NCI-H69 (cell line): ENCODE results near the gene PCBP4.

Source experiments
- DNase-seq: peaks from one replicate; lab custom pipeline; 2025; lab: John Stamatoyannopoulos, UW

PCBP4 gene

GRCh38 chr3:51967384-51968169 is at the start of gene PCBP4:
PCBP4 (minus strand) TSS chr3:51967454; CDS start chr3:51961240, 6,214 bp downstream.
- DNase-seq = peak; percentile 83

GRCh38 chr3:52015438-52016228 is 48.4 kb upstream of the PCBP4 start:
- peak; percentile 93 for DNase-seq

GRCh38 chr3:52014613-52015012 is 47.4 kb upstream of the PCBP4 start:
- peak; percentile 49 for DNase-seq

GRCh38 chr3:52013802-52014598 is 46.7 kb upstream of the PCBP4 start:
- no peak for DNase-seq

GRCh38 chr3:52012699-52013098 is 45.4 kb upstream of the PCBP4 start:
- no peak for DNase-seq

- DNase-seq = no peak
Observed at GRCh38 chr3:52010431-52010830, 43.2 kb upstream of the PCBP4 start.

GRCh38 chr3:52007291-52007690 is 40.0 kb upstream of the PCBP4 start:
- DNase-seq = no peak

GRCh38 chr3:52006820-52007133 is 39.5 kb upstream of the PCBP4 start:
- no peak for DNase-seq

- DNase-seq = no peak
Observed at GRCh38 chr3:52006017-52006819, 39.0 kb upstream of the PCBP4 start.

- DNase-seq = peak; percentile 74
Observed at GRCh38 chr3:52005571-52005986, 38.3 kb upstream of the PCBP4 start.

- DNase-seq = no peak
Observed at GRCh38 chr3:52004906-52005395, 37.7 kb upstream of the PCBP4 start.

- DNase-seq = peak; percentile 18
Observed at GRCh38 chr3:52004163-52004787, 37.0 kb upstream of the PCBP4 start.

GRCh38 chr3:52002748-52003147 is 35.5 kb upstream of the PCBP4 start:
- DNase-seq = no peak

GRCh38 chr3:52001443-52001974 is 34.3 kb upstream of the PCBP4 start:
- DNase-seq = peak; percentile 79

GRCh38 chr3:51999846-52000245 is 32.6 kb upstream of the PCBP4 start:
- no peak for DNase-seq

- no peak for DNase-seq
Observed at GRCh38 chr3:51998774-51999173, 31.5 kb upstream of the PCBP4 start.

GRCh38 chr3:51997935-51998596 is 30.8 kb upstream of the PCBP4 start:
- peak; percentile 50 for DNase-seq

GRCh38 chr3:51997172-51997571 is 29.9 kb upstream of the PCBP4 start:
- no peak for DNase-seq

GRCh38 chr3:51995346-51996163 is 28.3 kb upstream of the PCBP4 start, which contains the start of gene RPL29:
RPL29 (minus strand) TSS chr3:51995895; CDS start chr3:51995461, 434 bp downstream.
- peak; percentile 92 for DNase-seq
